ENCODE data around the gene FBXO46. TPM values are rescaled to one million over a fixed set of nuclear protein-coding genes. Genes with fewer than 3 reads are reported as not detected.

Gene FBXO46
- total RNA-seq, 1 experiment from 2014 or later: 18.8 TPM

DNA sequence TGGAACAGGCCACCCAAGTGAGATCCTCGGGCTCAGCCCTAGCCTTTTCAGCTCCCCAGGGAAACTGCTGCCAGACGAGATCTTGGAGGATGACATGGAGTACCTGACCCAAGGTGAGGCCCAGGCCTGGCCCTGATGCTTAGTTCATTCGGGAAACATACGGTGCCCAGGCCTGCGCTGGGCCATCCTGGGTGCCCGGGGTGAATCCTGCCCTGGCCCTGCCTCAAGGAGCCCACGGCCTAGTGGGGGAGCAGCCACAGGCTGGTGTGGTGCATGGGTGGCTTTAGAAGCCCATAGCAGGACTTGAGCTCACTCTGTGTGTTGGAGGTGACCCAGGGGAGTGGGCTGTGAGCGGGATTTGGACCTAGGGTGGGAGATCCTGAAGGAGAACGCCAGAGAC, 28.2 kb upstream of the FBXO46 start:
- no peaks in the 10 kb centered on the region for H3K4me1 ChIP-seq (ENCODE audit: insufficient read depth, low read length, poor library complexity, severe bottlenecking)
- no peaks in the 10 kb centered on the region for H3K9me3 ChIP-seq (ENCODE audit: low read depth, low read length, poor library complexity, severe bottlenecking)
- no peak for DNase-seq (ENCODE audit: low spot score)
- ChIA-PET POLR2A (ENCODE audit: low non-redundant PET) (no interaction called here), CTCF (no interaction called here)
- TF ChIP-seq, protein P1, sequence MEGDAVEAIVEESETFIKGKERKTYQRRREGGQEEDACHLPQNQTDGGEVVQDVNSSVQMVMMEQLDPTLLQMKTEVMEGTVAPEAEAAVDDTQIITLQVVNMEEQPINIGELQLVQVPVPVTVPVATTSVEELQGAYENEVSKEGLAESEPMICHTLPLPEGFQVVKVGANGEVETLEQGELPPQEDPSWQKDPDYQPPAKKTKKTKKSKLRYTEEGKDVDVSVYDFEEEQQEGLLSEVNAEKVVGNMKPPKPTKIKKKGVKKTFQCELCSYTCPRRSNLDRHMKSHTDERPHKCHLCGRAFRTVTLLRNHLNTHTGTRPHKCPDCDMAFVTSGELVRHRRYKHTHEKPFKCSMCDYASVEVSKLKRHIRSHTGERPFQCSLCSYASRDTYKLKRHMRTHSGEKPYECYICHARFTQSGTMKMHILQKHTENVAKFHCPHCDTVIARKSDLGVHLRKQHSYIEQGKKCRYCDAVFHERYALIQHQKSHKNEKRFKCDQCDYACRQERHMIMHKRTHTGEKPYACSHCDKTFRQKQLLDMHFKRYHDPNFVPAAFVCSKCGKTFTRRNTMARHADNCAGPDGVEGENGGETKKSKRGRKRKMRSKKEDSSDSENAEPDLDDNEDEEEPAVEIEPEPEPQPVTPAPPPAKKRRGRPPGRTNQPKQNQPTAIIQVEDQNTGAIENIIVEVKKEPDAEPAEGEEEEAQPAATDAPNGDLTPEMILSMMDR (conservative IDR thresholded peaks at IDR 0.05; ENCODE audit: low read depth, low read length): no peak
- no peak for TF ChIP-seq EZH2 (IDR thresholded peaks at IDR 0.05; ENCODE audit: borderline replicate concordance, low read depth, low read length, poor library complexity, severe bottlenecking)
- intact Hi-C loops (cut with micrococcal nuclease; ENCODE audit: unreplicated experiment): no loop called here
- no TSS peak for BruUV-seq (replicated peaks)
- H3K4me3 ChIP-seq (ENCODE audit: low read depth, low read length, poor library complexity, severe bottlenecking): no peak overlapping the region
- H3K27me3 ChIP-seq (replicated peaks; ENCODE audit: insufficient read depth, low read depth, low read length, poor library complexity): no peaks in the 10 kb centered on the region
- no peak overlapping the region for H3K27ac ChIP-seq (ENCODE audit: low read depth, low read length, poor library complexity, severe bottlenecking)
- no peaks in the 10 kb centered on the region for H3K36me3 ChIP-seq (ENCODE audit: insufficient read depth, low read length, poor library complexity, severe bottlenecking)

DNA sequence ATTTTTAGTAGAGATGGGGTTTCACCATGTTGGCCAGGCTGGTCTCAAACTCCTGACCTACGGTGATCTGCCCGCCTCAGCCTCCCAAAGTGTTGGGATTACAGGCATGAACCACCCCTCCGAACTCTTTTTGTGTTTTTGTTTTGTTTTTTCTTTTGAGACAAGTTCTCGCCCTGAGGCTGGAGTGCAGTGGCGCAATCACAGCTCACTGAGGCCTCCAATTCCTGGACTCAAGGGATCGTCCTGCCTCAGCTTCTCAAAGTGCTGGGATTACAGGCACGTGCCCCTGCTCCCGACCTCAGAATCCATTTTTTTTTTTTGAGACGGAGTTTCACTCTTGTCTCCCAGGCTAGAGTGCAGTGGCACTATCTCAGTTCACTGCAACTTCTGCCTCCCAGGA, 27.0 kb upstream of the FBXO46 start:
- Histone ChIP-seq H3K9me3 (ENCODE audit: low read depth, low read length, poor library complexity, severe bottlenecking) (no peaks in the 10 kb centered on the region), H3K27ac (ENCODE audit: low read depth, low read length, poor library complexity, severe bottlenecking) (no peak overlapping the region), H3K27me3 (replicated peaks; ENCODE audit: insufficient read depth, low read depth, low read length, poor library complexity) (no peaks in the 10 kb centered on the region), H3K4me1 (ENCODE audit: insufficient read depth, low read length, poor library complexity, severe bottlenecking) (no peaks in the 10 kb centered on the region), H3K4me3 (ENCODE audit: low read depth, low read length, poor library complexity, severe bottlenecking) (no peak overlapping the region), H3K36me3 (ENCODE audit: insufficient read depth, low read length, poor library complexity, severe bottlenecking) (no peaks in the 10 kb centered on the region)
- POLR2A ChIA-PET (ENCODE audit: low non-redundant PET): no interaction called here
- TF ChIP-seq EZH2 (IDR thresholded peaks at IDR 0.05; ENCODE audit: borderline replicate concordance, low read depth, low read length, poor library complexity, severe bottlenecking): no peak
- TF ChIP-seq, protein P1 (conservative IDR thresholded peaks at IDR 0.05; ENCODE audit: low read depth, low read length): no peak
- intact Hi-C loops (cut with micrococcal nuclease; ENCODE audit: unreplicated experiment): no loop called here
- no peak for DNase-seq (ENCODE audit: low spot score)
- CTCF ChIA-PET: no interaction called here
- BruUV-seq (replicated peaks): no TSS peak

DNA sequence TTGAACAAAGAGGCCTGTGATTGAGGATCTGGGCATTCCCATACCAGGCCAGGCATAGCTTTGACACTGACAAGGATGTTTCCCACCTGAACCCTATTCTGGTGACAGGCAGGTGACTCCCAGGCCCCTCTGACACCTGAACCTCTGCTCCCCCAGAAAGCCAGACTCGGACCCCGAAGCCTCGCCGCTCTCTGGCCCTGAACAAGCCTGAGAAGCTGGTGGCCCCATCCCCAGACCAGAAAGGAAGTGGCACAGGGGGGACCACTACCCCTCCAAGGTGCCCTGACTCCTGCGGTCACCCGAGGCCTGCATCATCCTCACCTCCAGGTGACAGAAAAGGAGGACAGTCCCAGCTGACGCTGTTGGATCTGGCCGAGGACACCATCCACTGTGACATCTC, 23.6 kb upstream of the FBXO46 start:
- TF ChIP-seq, protein P1 (conservative IDR thresholded peaks at IDR 0.05; ENCODE audit: low read depth, low read length): no peak
- no peak for TF ChIP-seq EZH2 (IDR thresholded peaks at IDR 0.05; ENCODE audit: borderline replicate concordance, low read depth, low read length, poor library complexity, severe bottlenecking)
- Histone ChIP-seq H3K4me3 (ENCODE audit: low read depth, low read length, poor library complexity, severe bottlenecking) (no peak overlapping the region), H3K9me3 (ENCODE audit: low read depth, low read length, poor library complexity, severe bottlenecking) (no peaks in the 10 kb centered on the region), H3K4me1 (ENCODE audit: insufficient read depth, low read length, poor library complexity, severe bottlenecking) (no peaks in the 10 kb centered on the region), H3K27ac (ENCODE audit: low read depth, low read length, poor library complexity, severe bottlenecking) (no peak overlapping the region), H3K27me3 (replicated peaks; ENCODE audit: insufficient read depth, low read depth, low read length, poor library complexity) (no peaks in the 10 kb centered on the region), H3K36me3 (ENCODE audit: insufficient read depth, low read length, poor library complexity, severe bottlenecking) (no peaks in the 10 kb centered on the region)
- intact Hi-C loops (cut with micrococcal nuclease; ENCODE audit: unreplicated experiment): no loop called here
- BruUV-seq (replicated peaks): no TSS peak
- POLR2A ChIA-PET (ENCODE audit: low non-redundant PET): no interaction called here
- CTCF ChIA-PET: no interaction called here
- DNase-seq (ENCODE audit: low spot score): no peak

All from A673 (cell line).